GM06990 (cell line): Measurements from ENCODE around the gene SEMA3C.

Experiments
- DNase-seq: peaks from one replicate; pipeline ENCODE4 v3.0.0-alpha.2; 2011; ENCODE audit not compliant: insufficient read length; ENCODE audit errors: extremely low read depth
- H3K27me3 ChIP-seq: replicated peaks from 2 replicates; pipeline ENCODE4 v1.6.0; 2011; ENCODE audit warnings: low read length; ENCODE audit not compliant: control insufficient read depth, insufficient read depth
- H3K36me3 ChIP-seq: 2 replicates; pipeline ENCODE4 v1.5.1; 2011; ENCODE audit warnings: low read length; ENCODE audit not compliant: control insufficient read depth, insufficient read depth
- H3K4me3 ChIP-seq: replicated peaks from 2 replicates; pipeline ENCODE4 v1.5.1; 2011; ENCODE audit warnings: low read depth, mild to moderate bottlenecking, control low read depth, low read length
- CTCF ChIP-seq: IDR thresholded peaks from 2 replicates; pipeline ENCODE4 v1.5.1; 2011; ENCODE audit warnings: low read length, control low read depth, mild to moderate bottlenecking, inconsistent platforms; ENCODE audit not compliant: insufficient read depth, poor library complexity, severe bottlenecking

Gene SEMA3C

GRCh38 chr7:80824253-80824652, 94.6 kb downstream of the SEMA3C start:
- Histone ChIP-seq H3K4me3 (no peak overlapping the region), H3K36me3 (no peaks in the 10 kb centered on the region), H3K27me3 (no peaks in the 10 kb centered on the region)
- DNase-seq, result no peak
- no peak for TF ChIP-seq CTCF

GRCh38 chr7:80823057-80823456, 95.8 kb downstream of the SEMA3C start:
- TF ChIP-seq CTCF, result no peak
- DNase-seq, result no peak

GRCh38 chr7:80821771-80822319, 97.0 kb downstream of the SEMA3C start:
- H3K4me3 ChIP-seq, result no peak overlapping the region
- no peak for DNase-seq
- H3K27me3 ChIP-seq, result no peaks in the 10 kb centered on the region
- no peak for TF ChIP-seq CTCF
- no peaks in the 10 kb centered on the region for H3K36me3 ChIP-seq

More at GRCh38 chr7:80823057-80823456, 95.8 kb downstream of the SEMA3C start:
- Histone ChIP-seq H3K36me3 (no peaks in the 10 kb centered on the region), H3K4me3 (no peak overlapping the region), H3K27me3 (no peaks in the 10 kb centered on the region)

GRCh38 chr7:80819503-80819902, 99.3 kb downstream of the SEMA3C start:
- Histone ChIP-seq H3K4me3 (no peak overlapping the region), H3K36me3 (no peaks in the 10 kb centered on the region), H3K27me3 (no peaks in the 10 kb centered on the region)
- DNase-seq, result no peak
- no peak for TF ChIP-seq CTCF

- no peaks in the 10 kb centered on the region for H3K36me3 ChIP-seq
- DNase-seq, result no peak
- no peak for TF ChIP-seq CTCF
- no peak overlapping the region for H3K4me3 ChIP-seq
- H3K27me3 ChIP-seq, result no peaks in the 10 kb centered on the region
These were observed 100.7 kb downstream of the SEMA3C start for GRCh38 chr7:80818181-80818580.

GRCh38 chr7:80816806-80817205, 102.0 kb downstream of the SEMA3C start:
- TF ChIP-seq CTCF, result no peak
- H3K27me3 ChIP-seq, result no peaks in the 10 kb centered on the region
- no peak for DNase-seq
- H3K36me3 ChIP-seq, result no peaks in the 10 kb centered on the region
- no peak overlapping the region for H3K4me3 ChIP-seq
